OCI-LY1 (cell line): Measurements from ENCODE around the gene OPTC.

ENCODE experiments used
- H2AFZ ChIP-seq: fragments of 200-600 bp; sonication (generic), shearing (Covaris generic); 2 replicates; pipeline ENCODE4 v1.6.0; 2014; ENCODE audit warnings: antibody characterized with exemption, mild to moderate bottlenecking, low read length
- H3F3A ChIP-seq: fragments of 200-600 bp; sonication (generic), shearing (Covaris generic); 2 replicates; pipeline ENCODE4 v1.6.0; 2014; ENCODE audit warnings: mild to moderate bottlenecking, antibody characterized with exemption, low read length, moderate library complexity; ENCODE audit not compliant: insufficient read depth
- H3K27ac ChIP-seq: fragments of 200-600 bp; sonication (generic); 2 replicates; pipeline ENCODE4 v1.5.1; 2014; ENCODE audit warnings: low read length, mixed run types, mild to moderate bottlenecking, low read depth; ENCODE audit not compliant: poor library complexity, severe bottlenecking
- H3K27me3 ChIP-seq: fragments of 200-600 bp; sonication (generic); 2 replicates; pipeline ENCODE4 v1.6.0; 2014; ENCODE audit warnings: antibody characterized with exemption, mild to moderate bottlenecking, low read length, moderate library complexity; ENCODE audit not compliant: insufficient read depth
- H3K36me3 ChIP-seq: fragments of 200-600 bp; sonication (generic); 2 replicates; pipeline ENCODE4 v1.6.1; 2014; ENCODE audit warnings: mild to moderate bottlenecking, antibody characterized with exemption, low read length, moderate library complexity, mixed read lengths; ENCODE audit not compliant: insufficient read depth
- H3K4me1 ChIP-seq: fragments of 200-600 bp; sonication (generic); 2 replicates; pipeline ENCODE4 v1.5.1; 2014; ENCODE audit warnings: mild to moderate bottlenecking, low read length, moderate library complexity; ENCODE audit not compliant: insufficient read depth, severe bottlenecking
- H3K4me2 ChIP-seq: fragments of 200-600 bp; sonication (generic), shearing (Covaris generic); 2 replicates; pipeline ENCODE4 v1.6.1; 2014; ENCODE audit warnings: low read length
- H3K4me3 ChIP-seq: fragments of 200-600 bp; sonication (generic); 2 replicates; pipeline ENCODE4 v1.5.1; 2014; ENCODE audit warnings: low read length, low read depth, mild to moderate bottlenecking, mixed read lengths; ENCODE audit not compliant: poor library complexity, severe bottlenecking
- H3K79me2 ChIP-seq: fragments of 200-600 bp; shearing (Covaris generic); 2 replicates; pipeline ENCODE4 v1.6.1; 2016; ENCODE audit warnings: mixed run types, low read length, mixed read lengths; ENCODE audit not compliant: insufficient read depth
- H3K9ac ChIP-seq: fragments of 200-600 bp; sonication (generic), shearing (Covaris generic); 2 replicates; pipeline ENCODE4 v1.6.1; 2014; ENCODE audit warnings: mild to moderate bottlenecking, low read length, mixed read lengths
- H3K9me2 ChIP-seq: fragments of 200-600 bp; sonication (generic), shearing (Covaris generic); 2 replicates; pipeline ENCODE4 v1.6.1; 2014; ENCODE audit warnings: low read depth, mild to moderate bottlenecking, low read length, mixed read lengths
- H3K9me3 ChIP-seq: fragments of 200-600 bp; shearing (Covaris generic); 2 replicates; pipeline ENCODE4 v1.6.1; 2014; ENCODE audit warnings: low read length, mixed read lengths
- H4K20me1 ChIP-seq: fragments of 200-600 bp; sonication (generic), shearing (Covaris generic); 2 replicates; pipeline ENCODE4 v1.6.0; 2016; ENCODE audit warnings: mild to moderate bottlenecking, low read length; ENCODE audit not compliant: insufficient read depth
- CTCF ChIP-seq: fragments of 200-600 bp; sonication (generic), shearing (Covaris generic); IDR thresholded peaks from 2 replicates; pipeline ENCODE4 v1.5.1; 2017; ENCODE audit warnings: mild to moderate bottlenecking, antibody characterized with exemption, low read length, moderate library complexity, mixed read lengths
- EZH2 ChIP-seq: fragments of 200-600 bp; sonication (generic), shearing (Covaris generic); IDR thresholded peaks from 2 replicates; pipeline ENCODE4 v1.8.0; 2017; ENCODE audit warnings: borderline replicate concordance, mixed run types, mild to moderate bottlenecking, antibody characterized with exemption, low read length, moderate library complexity, mixed read lengths

Gene OPTC

GRCh38 chr1:203454986-203455471 is 38.9 kb upstream of the OPTC start:
- H3K79me2 ChIP-seq = no peaks in the 10 kb centered on the region
- no peak overlapping the region for H2AFZ ChIP-seq

GRCh38 chr1:203455706-203456105 is 38.2 kb upstream of the OPTC start:
- no peaks in the 10 kb centered on the region for H3K27me3 ChIP-seq
- H2AFZ ChIP-seq = no peak overlapping the region
- H3K27ac ChIP-seq = peak overlapping the region; percentile 96
- H3K4me1 ChIP-seq = peaks cover 99% of the 10 kb centered on the region
- TF ChIP-seq EZH2 (no peak), CTCF (no peak)
- peak overlapping the region; percentile 24; the same call in 1 of the 2 replicates for H3K4me2 ChIP-seq
- H3K9me3 ChIP-seq = no peaks in the 10 kb centered on the region
- H3K4me3 ChIP-seq = no peak overlapping the region
- no peaks in the 10 kb centered on the region for H3K79me2 ChIP-seq
- no peaks in the 10 kb centered on the region for H4K20me1 ChIP-seq
- H3F3A ChIP-seq = no peaks in the 10 kb centered on the region; the same call in 1 of the 2 replicates
- no peaks in the 10 kb centered on the region for H3K9me2 ChIP-seq
- no peaks in the 10 kb centered on the region for H3K36me3 ChIP-seq
- peak overlapping the region; percentile 57; the same call in 1 of the 2 replicates for H3K9ac ChIP-seq

More at GRCh38 chr1:203454986-203455471, 38.9 kb upstream of the OPTC start:
- Histone ChIP-seq H3K9ac (peak overlapping the region; percentile 57), H3K4me3 (no peak overlapping the region), H3K9me3 (no peaks in the 10 kb centered on the region), H4K20me1 (no peaks in the 10 kb centered on the region), H3K9me2 (no peaks in the 10 kb centered on the region), H3K27ac (peak overlapping the region; percentile 96), H3K4me2 (peak overlapping the region; percentile 24; the same call in 1 of the 2 replicates), H3F3A (no peaks in the 10 kb centered on the region; the same call in 1 of the 2 replicates), H3K4me1 (peaks cover 99% of the 10 kb centered on the region), H3K27me3 (no peaks in the 10 kb centered on the region), H3K36me3 (no peaks in the 10 kb centered on the region)
- TF ChIP-seq EZH2 (no peak), CTCF (no peak)

GRCh38 chr1:203456577-203456976 is 37.4 kb upstream of the OPTC start:
- TF ChIP-seq EZH2 = no peak
- no peak for TF ChIP-seq CTCF
- no peaks in the 10 kb centered on the region; the same call in 1 of the 2 replicates for H3F3A ChIP-seq

More at GRCh38 chr1:203456577-203456976, 37.4 kb upstream of the OPTC start:
- peaks cover 99% of the 10 kb centered on the region for H3K4me1 ChIP-seq
- no peak overlapping the region; the same call in 1 of the 2 replicates for H3K4me2 ChIP-seq
- H3K79me2 ChIP-seq = no peaks in the 10 kb centered on the region
- H3K9me3 ChIP-seq = no peaks in the 10 kb centered on the region
- no peaks in the 10 kb centered on the region for H3K36me3 ChIP-seq
- no peaks in the 10 kb centered on the region for H3K9me2 ChIP-seq
- peak overlapping the region; percentile 57; the same call in 1 of the 2 replicates for H3K9ac ChIP-seq
- H2AFZ ChIP-seq = no peak overlapping the region
- H3K27me3 ChIP-seq = no peaks in the 10 kb centered on the region
- no peaks in the 10 kb centered on the region for H4K20me1 ChIP-seq
- H3K4me3 ChIP-seq = no peak overlapping the region
- peak overlapping the region; percentile 96 for H3K27ac ChIP-seq
